OCI-LY7 (cell line): Measurements from ENCODE around the gene CXorf58.

ENCODE experiments used
- CTCF ChIP-seq: fragments of 200-600 bp; sonication (generic); conservative IDR thresholded peaks from 2 replicates; pipeline ENCODE4 v1.5.1; 2014; ENCODE audit warnings: mild to moderate bottlenecking, antibody characterized with exemption, low read length, moderate library complexity, mixed read lengths
- EZH2phosphoT487 ChIP-seq: fragments of 200-600 bp; sonication (generic); IDR thresholded peaks from 2 replicates; pipeline ENCODE4 v1.6.1; 2018; ENCODE audit warnings: low read depth, borderline replicate concordance, mild to moderate bottlenecking, mixed run types, antibody characterized with exemption, low read length, moderate library complexity, mixed read lengths

GRCh38 chrX:23919706-23920320 is 12.0 kb downstream of the CXorf58 start:
- 0 out of 2 replicates have a peak, but pooled peaks have one; percentile 28 for TF ChIP-seq CTCF
- TF ChIP-seq EZH2phosphoT487, result no peak
